CD4-positive, alpha-beta memory T cell (primary cell): ENCODE results near the gene SUSD6. TPM values are rescaled to one million over a fixed set of nuclear protein-coding genes. Genes with fewer than 3 reads are reported as not detected.

Experiments
- CTCF ChIA-PET: fragments of 350-600 bp; sonication (Branson Sonifier 250); formaldehyde crosslinking; loops from one replicate; lab custom pipeline; 2021; ENCODE audit warnings: inconsistent platforms; ENCODE audit not compliant: partially characterized antibody; lab: Charles Lee
- POLR2A ChIA-PET: fragments of 350-600 bp; sonication (Branson Sonifier 250); formaldehyde crosslinking; loops from one replicate; lab custom pipeline; 2021; ENCODE audit not compliant: partially characterized antibody; lab: Charles Lee
- DNase-seq, 5 donors: peaks; one replicate each; pipeline versions ENCODE4 v3.0.0 to v3.0.0-alpha.2; 2020 to 2022; ENCODE audit warnings: mixed read lengths in 1 of 5
- H3K27ac ChIP-seq: one replicate; pipeline ENCODE4 v1.7.0; 2013; ENCODE audit warnings: low read depth, low read length
- H3K27me3 ChIP-seq: 2 replicates; pipeline ENCODE4 v1.7.0; 2013; ENCODE audit warnings: mild to moderate bottlenecking, low read length, moderate library complexity; ENCODE audit not compliant: insufficient read depth
- H3K36me3 ChIP-seq: 2 replicates; pipeline ENCODE4 v1.7.0; 2013; ENCODE audit warnings: mild to moderate bottlenecking, low read length, moderate library complexity; ENCODE audit not compliant: insufficient read depth
- H3K4me1 ChIP-seq: 2 replicates; pipeline ENCODE4 v1.7.0; 2013; ENCODE audit warnings: mild to moderate bottlenecking, low read length, moderate library complexity; ENCODE audit not compliant: insufficient read depth
- H3K4me3 ChIP-seq, 2 donors: one replicate each; pipeline ENCODE4 v1.7.0; 2013; ENCODE audit warnings: low read length in 2 of 2, mild to moderate bottlenecking in 1 of 2
- H3K9me3 ChIP-seq, 2 donors: one replicate each; pipeline ENCODE4 v1.7.0; 2013; ENCODE audit warnings: low read length in 2 of 2, control low read depth in 1 of 2; ENCODE audit not compliant: control insufficient read depth in 1 of 2
- H3K27ac Mint-ChIP-seq, 7 donors: one replicate each; pipeline ENCODE4 v1.8.0; 2020 to 2021; ENCODE audit warnings: mixed read lengths in 7 of 7, mild to moderate bottlenecking in 6 of 7, inconsistent platforms in 3 of 7, moderate library complexity in 3 of 7
- H3K27me3 Mint-ChIP-seq, 2 donors: one replicate each; pipeline ENCODE4 v1.8.0; 2020 to 2021; ENCODE audit warnings: mixed read lengths in 2 of 2
- H3K36me3 Mint-ChIP-seq, 2 donors: one replicate each; pipeline ENCODE4 v1.8.0; 2020 to 2021; ENCODE audit warnings: mixed read lengths in 2 of 2, inconsistent platforms in 1 of 2, mild to moderate bottlenecking in 1 of 2
- H3K4me1 Mint-ChIP-seq, 4 donors: one replicate each; pipeline ENCODE4 v1.8.0; 2020 to 2021; ENCODE audit warnings: mixed read lengths in 4 of 4, mild to moderate bottlenecking in 1 of 4
- H3K4me3 Mint-ChIP-seq, 8 donors: one replicate each; pipeline ENCODE4 v1.8.0; 2020 to 2021; ENCODE audit warnings: mixed read lengths in 8 of 8, mild to moderate bottlenecking in 7 of 8, moderate library complexity in 6 of 8, inconsistent platforms in 3 of 8
- H3K9me3 Mint-ChIP-seq, 8 donors: one replicate each; pipeline ENCODE4 v1.8.0; 2020 to 2021; ENCODE audit warnings: mixed read lengths in 8 of 8, mild to moderate bottlenecking in 5 of 8, inconsistent platforms in 3 of 8, moderate library complexity in 1 of 8
- intact Hi-C: fragments of 100-400 bp; cut with micrococcal nuclease; formaldehyde crosslinking; loops from one replicate; pipeline ENCODE4 v1.15.1; 2023
- polyA plus RNA-seq, 2 donors: library from polyadenylated mRNA; unstranded; fragments of 300-500 nt; fragmentation: Illumina TruSeq; gene quantifications; one replicate each; pipeline ENCODE4 v1.2.3, GENCODE V29; 2021
- total RNA-seq, 2 experiments: library from RNA; stranded (reverse); gene quantifications; one replicate each; pipeline ENCODE4 v1.2.3, GENCODE V29; 2021

The SUSD6 gene
- total and polyA plus RNA-seq, 4 experiments from 2014 or later: 4.8 to 62.0 (median 36.1) TPM

- Histone ChIP-seq H3K36me3 (no peaks in the 10 kb centered on the region), H3K4me1 (peaks cover 95% of the 10 kb centered on the region), H3K27ac (no peak overlapping the region), H3K27me3 (no peaks in the 10 kb centered on the region), H3K9me3 (no peaks in the 10 kb centered on the region), H3K4me3 (no peak overlapping the region)
- Mint-ChIP-seq H3K27me3 (no peaks in the 10 kb centered on the region), H3K36me3 (peaks cover 24 to 44% of the 10 kb centered on the region in 2 donors), H3K4me1 (peaks cover 70 to 97% (median 85%) of the 10 kb centered on the region in 4 donors), H3K9me3 (peaks cover 0 to 5% (median 1%) of the 10 kb centered on the region in 8 donors), H3K27ac (peak overlapping the region in 3 of 7 donors; percentile 44 to 75 (median 66)), H3K4me3 (peak overlapping the region in 2 of 8 donors; percentile 41 to 45)
- intact Hi-C loops: loop anchor here (5.0 kb wide), 1 partner anchor 36 kb away; no protein-coding TSS in a partner anchor
- ChIA-PET POLR2A (interaction anchor here (0.8 to 1.8 kb wide), 3 partner anchors 15 to 101 kb away, joined by 3 to 4 read pairs (median 4); partner anchors contain the start of gene SRSF5), CTCF (no interaction called here)
- DNase-seq: no peak
These were observed 54.7 kb downstream of the SUSD6 start for GRCh38 chr14:69666112-69666511.

- CTCF ChIA-PET: interaction anchor here (0.9 to 1.3 kb wide), 2 partner anchors 18 to 56 kb away, joined by 3 to 4 read pairs; no protein-coding TSS in a partner anchor
- Mint-ChIP-seq H3K27ac (peak overlapping the region; percentile 70 to 93 (median 88)), H3K9me3 (peaks cover 0 to 5% (median 1%) of the 10 kb centered on the region in 8 donors), H3K36me3 (peaks cover 20 to 44% of the 10 kb centered on the region in 2 donors), H3K4me3 (peak overlapping the region; percentile 57 to 83 (median 70)), H3K4me1 (peaks cover 72 to 98% (median 87%) of the 10 kb centered on the region in 4 donors), H3K27me3 (no peaks in the 10 kb centered on the region)
- DNase-seq: no peak
- H3K27me3 ChIP-seq: no peaks in the 10 kb centered on the region
- H3K4me1 ChIP-seq: peaks cover 95% of the 10 kb centered on the region
- no peaks in the 10 kb centered on the region for H3K9me3 ChIP-seq
- POLR2A ChIA-PET: interaction anchor here (1.8 kb wide), 1 partner anchor 15 kb away, joined by 4 read pairs; no protein-coding TSS in a partner anchor
- peak overlapping the region; percentile 40 for H3K27ac ChIP-seq
- H3K4me3 ChIP-seq: no peak overlapping the region
- intact Hi-C loops: loop anchor here (5.0 kb wide), 1 partner anchor 36 kb away; no protein-coding TSS in a partner anchor
- no peaks in the 10 kb centered on the region for H3K36me3 ChIP-seq
These were observed 55.4 kb downstream of the SUSD6 start for GRCh38 chr14:69666690-69667211.

- no peaks in the 10 kb centered on the region for H3K27me3 Mint-ChIP-seq
- H3K4me3 Mint-ChIP-seq: peak overlapping the region; percentile 57 to 83 (median 70)
- H3K4me3 ChIP-seq: peak overlapping the region in 1 of 2 donors; percentile 23
- H3K36me3 Mint-ChIP-seq: peaks cover 17 to 37% of the 10 kb centered on the region in 2 donors
- H3K4me1 ChIP-seq: peaks cover 95% of the 10 kb centered on the region
- H3K9me3 Mint-ChIP-seq: peaks cover 0 to 5% (median 1%) of the 10 kb centered on the region in 8 donors
- ChIA-PET CTCF (interaction anchor here (0.7 to 2.6 kb wide), 6 partner anchors 19 to 63 kb away, joined by 3 to 12 read pairs (median 4); no protein-coding TSS in a partner anchor), POLR2A (interaction anchor here (0.8 to 8.8 kb wide), 6 partner anchors 9 to 54 kb away, joined by 3 to 99 read pairs (median 4); partner anchors contain the start of gene SUSD6)
- H3K27ac Mint-ChIP-seq: peak overlapping the region; percentile 57 to 93 (median 83)
- no peaks in the 10 kb centered on the region for H3K27me3 ChIP-seq
- peak overlapping the region; percentile 40 for H3K27ac ChIP-seq
- H3K9me3 ChIP-seq: no peaks in the 10 kb centered on the region
- H3K36me3 ChIP-seq: no peaks in the 10 kb centered on the region
- intact Hi-C loops: loop anchor here (5.0 kb wide), 1 partner anchor 34 kb away; no protein-coding TSS in a partner anchor
- H3K4me1 Mint-ChIP-seq: peaks cover 74 to 98% (median 87%) of the 10 kb centered on the region in 4 donors
- DNase-seq: no peak
These were observed 56.5 kb downstream of the SUSD6 start for GRCh38 chr14:69667938-69668335.

GRCh38 chr14:69669375-69669774, 58.0 kb downstream of the SUSD6 start:
- H3K36me3 ChIP-seq: no peaks in the 10 kb centered on the region
- peak overlapping the region in 7 of 8 donors; percentile 6 to 74 (median 63) for H3K4me3 Mint-ChIP-seq
- peaks cover 78 to 98% (median 90%) of the 10 kb centered on the region in 4 donors for H3K4me1 Mint-ChIP-seq
- H3K27me3 Mint-ChIP-seq: no peaks in the 10 kb centered on the region
- H3K4me1 ChIP-seq: peaks cover 96% of the 10 kb centered on the region
- ChIA-PET CTCF (interaction anchor here (0.5 to 2.6 kb wide), 8 partner anchors 12 to 1877 kb away, joined by 3 to 12 read pairs (median 3); no protein-coding TSS in a partner anchor), POLR2A (interaction anchor here (2.6 to 8.8 kb wide), 2 partner anchors 21 to 56 kb away, joined by 8 to 99 read pairs; partner anchors contain the start of gene SUSD6)
- peak overlapping the region; percentile 47 to 91 (median 70) for H3K27ac Mint-ChIP-seq
- no peak overlapping the region for H3K4me3 ChIP-seq
- H3K27me3 ChIP-seq: no peaks in the 10 kb centered on the region
- DNase-seq: no peak
- H3K36me3 Mint-ChIP-seq: peaks cover 17 to 34% of the 10 kb centered on the region in 2 donors
- intact Hi-C loops: loop anchor here (5.0 kb wide), 1 partner anchor 33 kb away; no protein-coding TSS in a partner anchor
- no peak overlapping the region for H3K27ac ChIP-seq
- H3K9me3 Mint-ChIP-seq: peaks cover 0 to 5% (median 1%) of the 10 kb centered on the region in 8 donors
- no peaks in the 10 kb centered on the region for H3K9me3 ChIP-seq

- ChIA-PET CTCF (interaction anchor here (0.5 to 2.6 kb wide), 6 partner anchors 11 to 1877 kb away, joined by 3 to 12 read pairs (median 4); no protein-coding TSS in a partner anchor), POLR2A (interaction anchor here (8.8 kb wide), 1 partner anchor 56 kb away, joined by 99 read pairs; the partner anchor contains the start of gene SUSD6)
- Mint-ChIP-seq H3K9me3 (peaks cover 0 to 5% (median 1%) of the 10 kb centered on the region in 8 donors), H3K4me1 (peaks cover 83 to 98% (median 91%) of the 10 kb centered on the region in 4 donors), H3K36me3 (peaks cover 17 to 32% of the 10 kb centered on the region in 2 donors), H3K27ac (peak overlapping the region; percentile 37 to 90 (median 60)), H3K4me3 (peak overlapping the region in 1 of 8 donors; percentile 74), H3K27me3 (no peaks in the 10 kb centered on the region)
- Histone ChIP-seq H3K36me3 (no peaks in the 10 kb centered on the region), H3K4me3 (no peak overlapping the region), H3K9me3 (no peaks in the 10 kb centered on the region), H3K27ac (no peak overlapping the region), H3K4me1 (peaks cover 97% of the 10 kb centered on the region), H3K27me3 (no peaks in the 10 kb centered on the region)
- no peak for DNase-seq
- intact Hi-C loops: no loop called here
These were observed 58.7 kb downstream of the SUSD6 start for GRCh38 chr14:69670093-69670492.

- Histone ChIP-seq H3K36me3 (no peaks in the 10 kb centered on the region), H3K27ac (no peak overlapping the region), H3K27me3 (no peaks in the 10 kb centered on the region), H3K4me3 (no peak overlapping the region), H3K9me3 (no peaks in the 10 kb centered on the region), H3K4me1 (peaks cover 97% of the 10 kb centered on the region)
- peaks cover 0 to 5% (median 1%) of the 10 kb centered on the region in 8 donors for H3K9me3 Mint-ChIP-seq
- POLR2A ChIA-PET: interaction anchor here (2.1 to 8.8 kb wide), 2 partner anchors 46 to 58 kb away, joined by 7 to 99 read pairs; partner anchors contain the start of gene SUSD6
- H3K36me3 Mint-ChIP-seq: peaks cover 11 to 29% of the 10 kb centered on the region in 2 donors
- peak overlapping the region in 6 of 7 donors; percentile 36 to 87 (median 83) for H3K27ac Mint-ChIP-seq
- intact Hi-C loops: loop anchor here (2.0 kb wide), 2 partner anchors 35 to 57 kb away; no protein-coding TSS in a partner anchor
- peaks cover 81 to 98% (median 91%) of the 10 kb centered on the region in 4 donors for H3K4me1 Mint-ChIP-seq
- H3K4me3 Mint-ChIP-seq: peak overlapping the region in 3 of 8 donors; percentile 9 to 40 (median 16)
- no peak for DNase-seq
- CTCF ChIA-PET: no interaction called here
- no peaks in the 10 kb centered on the region for H3K27me3 Mint-ChIP-seq
These were observed 60.1 kb downstream of the SUSD6 start for GRCh38 chr14:69671365-69672030.
